K562 (cell line): Measurements from ENCODE around the gene EXOC4. TPM values are rescaled to one million over a fixed set of nuclear protein-coding genes. Genes with fewer than 3 reads are reported as not detected.
A peak's percentile ranks its signal among the peaks of the same experiment; 100 is the strongest.

Experiments
- ATAC-seq: fragments of 200-7000 bp; cut with Tn5 transposase; 3 replicates; pipeline ENCODE4 v1.9.1; 2020; ENCODE audit warnings: moderate library complexity
- BruUV-seq: library from RNA; stranded (reverse); fragments of 400-500 nt; replicated peaks from 2 replicates; lab custom pipeline; 2021; lab: Mats Ljungman, UMichigan
- CTCF ChIA-PET: fragments of 300-600 bp; formaldehyde crosslinking; extraction: SDS; loops from one replicate; lab custom pipeline; 2021; ENCODE audit warnings: low intra/inter-chr PET ratio; lab: Yijun Ruan, JAX
- POLR2A ChIA-PET: fragments of 300-600, 350-650 bp; sonication (Branson Sonifier 250); formaldehyde crosslinking; extraction: SDS; loops from one replicate; lab custom pipeline; 2021; ENCODE audit warnings: antibody characterized with exemption, inconsistent platforms; lab: Yijun Ruan, JAX
- DNase-seq, 4 experiments: peaks; one replicate each; pipeline versions ENCODE4 v3.0.0 to v3.0.0-alpha.2; 2011 to 2018; ENCODE audit warnings: low spot score in 3 of 4, mixed read lengths in 3 of 4; ENCODE audit errors: extremely low read depth in 1 of 4
- FAIRE-seq: peaks from 2 replicates; lab custom pipeline; 2011; peaks lifted over from hg19 to GRCh38; lab: Jason Lieb, UNC
- H2AFZ ChIP-seq: 2 replicates; pipeline ENCODE4 v1.6.0; 2011; ENCODE audit warnings: low read depth, low read length, control low read depth, inconsistent platforms
- H3K27ac ChIP-seq: fragments of 200-600 bp; 3 replicates; pipeline ENCODE4 v1.8.0; 2011; ENCODE audit warnings: low read depth, mild to moderate bottlenecking, control low read depth, inconsistent platforms, low read length, moderate library complexity, mixed read lengths; ENCODE audit errors: extremely low read depth
- H3K27me3 ChIP-seq, 2 experiments: fragments of 300-600 bp in 1 of 2; 2 replicates in 1 of 2; 3 replicates in 1 of 2; pipeline versions ENCODE4 v1.6.0 to v1.8.0; 2011; ENCODE audit warnings: inconsistent platforms in 2 of 2, low read length in 2 of 2, mild to moderate bottlenecking in 1 of 2, mixed read lengths in 1 of 2, moderate library complexity in 1 of 2; ENCODE audit not compliant: control insufficient read depth in 2 of 2, insufficient read depth in 2 of 2
- H3K36me3 ChIP-seq: fragments of 300-600 bp; 3 replicates; pipeline ENCODE4 v1.8.0; 2011; ENCODE audit warnings: mild to moderate bottlenecking, low read length, inconsistent platforms; ENCODE audit not compliant: control insufficient read depth, insufficient read depth
- H3K4me1 ChIP-seq, 2 experiments: fragments of 200-600 bp in 1 of 2; replicated peaks in 1 of 2; 2 replicates in 1 of 2; 3 replicates in 1 of 2; pipeline versions ENCODE4 v1.5.1 to v1.8.0; 2011; ENCODE audit warnings: inconsistent platforms in 2 of 2, low read length in 2 of 2, mild to moderate bottlenecking in 1 of 2, mixed read lengths in 1 of 2, moderate library complexity in 1 of 2; ENCODE audit not compliant: control insufficient read depth in 2 of 2, insufficient read depth in 2 of 2
- H3K4me2 ChIP-seq: 2 replicates; pipeline ENCODE4 v1.6.1; 2011; ENCODE audit warnings: low read length, control low read depth, inconsistent platforms, mixed read lengths; ENCODE audit not compliant: insufficient read depth
- H3K4me3 ChIP-seq: fragments of 200-600 bp; sonication (generic), shearing (Covaris generic); 2 replicates; pipeline ENCODE4 v1.5.1; 2016; ENCODE audit warnings: control low read depth, inconsistent platforms
- H3K79me2 ChIP-seq: fragments of 200-600 bp; 3 replicates; pipeline ENCODE4 v1.8.0; 2011; ENCODE audit warnings: low read length, inconsistent platforms; ENCODE audit not compliant: control insufficient read depth, insufficient read depth
- H3K9ac ChIP-seq, 2 experiments: 2 replicates each; pipeline versions ENCODE4 v1.6.0 to v1.6.1; 2011; ENCODE audit warnings: low read depth in 2 of 2, low read length in 2 of 2, control low read depth in 1 of 2, inconsistent platforms in 1 of 2, mild to moderate bottlenecking in 1 of 2, mixed read lengths in 1 of 2; ENCODE audit not compliant: insufficient read depth in 1 of 2
- H3K9me1 ChIP-seq: one replicate; pipeline ENCODE4 v1.6.0; 2011; ENCODE audit warnings: inconsistent platforms, mild to moderate bottlenecking, low read length, moderate library complexity; ENCODE audit not compliant: control insufficient read depth, insufficient read depth
- H3K9me3 ChIP-seq: replicated peaks from 2 replicates; pipeline ENCODE4 v1.5.1; 2011; ENCODE audit warnings: low read depth, low read length, inconsistent platforms; ENCODE audit not compliant: control insufficient read depth, insufficient read depth
- H4K20me1 ChIP-seq: replicated peaks from 2 replicates; pipeline ENCODE4 v1.6.1; 2011; ENCODE audit warnings: low read length, inconsistent platforms, mixed read lengths; ENCODE audit not compliant: control insufficient read depth, insufficient read depth
- ATF3 ChIP-seq, 2 experiments: fragments of 450-650 bp in 1 of 2; sonication (generic) in 1 of 2; formaldehyde crosslinking in 1 of 2; IDR thresholded peaks in 1 of 2; conservative IDR thresholded peaks in 1 of 2; 2 replicates each; pipeline versions ENCODE4 v1.6.1 to v1.8.1; 2016 to 2023; ENCODE audit warnings: mild to moderate bottlenecking in 2 of 2, moderate library complexity in 2 of 2, inconsistent platforms in 1 of 2, missing genetic modification reagents in 1 of 2
- C11orf30 ChIP-seq: fragments of 450-650 bp; IDR thresholded peaks from 2 replicates; pipeline ENCODE4 v1.6.1; 2016; ENCODE audit warnings: low read depth, mild to moderate bottlenecking
- CBX1 ChIP-seq: sonication (generic); IDR thresholded peaks from 2 replicates; pipeline ENCODE4 v1.6.1; 2016; ENCODE audit warnings: antibody characterized with exemption, low read depth, mild to moderate bottlenecking
- CEBPB ChIP-seq: fragments of 450-650 bp; IDR thresholded peaks from 2 replicates; pipeline ENCODE4 v1.6.1; 2016; ENCODE audit warnings: missing genetic modification characterization, missing compliant biosample characterization
- FOXK2 ChIP-seq, 2 experiments: fragments of 450-650 bp; IDR thresholded peaks in 1 of 2; conservative IDR thresholded peaks in 1 of 2; 2 replicates each; pipeline ENCODE4 v1.6.1; 2016; ENCODE audit warnings: low read depth in 2 of 2, mild to moderate bottlenecking in 1 of 2
- JUND ChIP-seq, 2 experiments: IDR thresholded peaks; 2 replicates in 1 of 2; 3 replicates in 1 of 2; pipeline ENCODE4 v1.6.1; 2011; ENCODE audit warnings: borderline replicate concordance in 2 of 2, low read depth in 2 of 2, low read length in 2 of 2, improper control_type of control experiment in 1 of 2, missing biosample characterization in 1 of 2, missing genetic modification characterization in 1 of 2, missing genetic modification reagents in 1 of 2
- KAT8 ChIP-seq: fragments of 450-650 bp; IDR thresholded peaks from 2 replicates; pipeline ENCODE4 v1.6.1; 2016; ENCODE audit warnings: low read depth, mild to moderate bottlenecking
- KLF13 ChIP-seq: fragments of 450-650 bp; IDR thresholded peaks from 2 replicates; pipeline ENCODE4 v1.6.1; 2016; ENCODE audit warnings: missing genetic modification characterization, low read depth, mild to moderate bottlenecking, missing compliant biosample characterization, moderate library complexity, borderline replicate concordance
- MAFF ChIP-seq: IDR thresholded peaks from 2 replicates; pipeline ENCODE4 v1.6.1; 2012; ENCODE audit warnings: low read length, improper control_type of control experiment
- MBD2 ChIP-seq: sonication (generic); IDR thresholded peaks from 2 replicates; pipeline ENCODE4 v1.6.1; 2016; ENCODE audit warnings: low read depth, borderline replicate concordance
- NCOA1 ChIP-seq: fragments of 450-650 bp; IDR thresholded peaks from 2 replicates; pipeline ENCODE4 v1.6.1; 2016; ENCODE audit warnings: low read depth
- NFE2 ChIP-seq: IDR thresholded peaks from 2 replicates; pipeline ENCODE4 v1.6.1; 2014; ENCODE audit warnings: antibody characterized with exemption, low read depth
- NR1H2 ChIP-seq: sonication (generic); formaldehyde crosslinking; IDR thresholded peaks from 2 replicates; pipeline ENCODE4 v1.4.0; 2020; ENCODE audit warnings: mild to moderate bottlenecking, missing genetic modification reagents
- POLR2G ChIP-seq: fragments of 200-400 bp; formaldehyde crosslinking; IDR thresholded peaks from 2 replicates; pipeline ENCODE4 v1.6.1; 2017; ENCODE audit warnings: low read depth, mild to moderate bottlenecking, antibody characterized with exemption, low read length, moderate library complexity
- RBM39 ChIP-seq: fragments of 200-400 bp; formaldehyde crosslinking; optimal IDR thresholded peaks from 2 replicates; pipeline ENCODE3; 2018; ENCODE audit warnings: low read depth, low read length
- SMARCA4 ChIP-seq: fragments of 450-650 bp; IDR thresholded peaks from 2 replicates; pipeline ENCODE4 v1.6.1; 2016
- ZNF23 ChIP-seq: fragments of 250-450 bp; sonication (Bioruptor Pico); IDR thresholded peaks from 2 replicates; pipeline ENCODE4 v1.4.0; 2020; ENCODE audit warnings: mild to moderate bottlenecking
- ZNF263 ChIP-seq: sonication (generic); formaldehyde crosslinking; IDR thresholded peaks from 2 replicates; pipeline ENCODE4 v1.8.0; 2022; ENCODE audit warnings: mild to moderate bottlenecking, missing genetic modification reagents, borderline replicate concordance
- ZNF316 ChIP-seq: fragments of 450-650 bp; IDR thresholded peaks from 2 replicates; pipeline ENCODE4 v1.6.1; 2016
- WGBS: fragments of 100-300 bp; shearing (Covaris generic); methylation state at CpG from one replicate; pipeline ENCODE4 v1.1.6; 2016; ENCODE audit warnings: low coverage, mixed read lengths; ENCODE audit not compliant: insufficient coverage; ENCODE audit errors: missing lambda C conversion rate; 5-methylcytosine and 5-hydroxymethylcytosine counted together
- in situ Hi-C: fragments of 300-500 bp; cut with MboI; formaldehyde crosslinking; loops from 4 replicates; pipeline ENCODE4 v1.15.0; 2018; ENCODE audit warnings: inconsistent platforms, mixed read lengths
- intact Hi-C: fragments of 100-400 bp; cut with micrococcal nuclease; formaldehyde crosslinking; loops from 2 replicates; pipeline ENCODE4 v1.14.2; 2022
- polyA plus RNA-seq, 8 experiments: library from polyadenylated mRNA; depleted of rRNA in 4 of 8; stranded (reverse) in 5 of 8; unstranded in 3 of 8; fragments of >200 nt; fragmentation: Nextera tagmentation in 2 of 8; fragmentation: Illumina TruSeq in 1 of 8; extraction: Ambion mirVana in 2 of 8; extraction: Trizol in 1 of 8; gene quantifications; 2 replicates each; pipeline versions ENCODE4 v1.2.1 to v1.2.3, GENCODE V29; 2011 to 2014; ENCODE audit warnings: inconsistent platforms in 1 of 8, missing spikeins in 1 of 8
- total RNA-seq, 7 experiments: library from RNA; depleted of rRNA in 6 of 7; stranded (reverse); fragments of >200 nt in 6 of 7; fragmentation: Illumina TruSeq in 2 of 7; extraction: Trizol in 2 of 7; gene quantifications; 2 replicates each; pipeline versions ENCODE4 v1.2.1 to v1.2.3, GENCODE V29; 2011 to 2021; ENCODE audit warnings: low replicate concordance in 1 of 7
- TF ChIP-seq, protein P1 (sequence below): fragments of 250-450 bp; sonication (Bioruptor Pico); IDR thresholded peaks from 2 replicates; pipeline ENCODE4 v1.8.0; 2022; ENCODE audit warnings: inconsistent platforms

EXOC4 gene
- total and polyA plus RNA-seq, 9 of the 15 experiments (the other 6 are each of a cell fraction or from before 2014, with no cell fraction given), result 18.5 to 73.1 (median 46.6) TPM

- WGBS, result 17% methylated on average over 2 of the region's 2 CpGs
- BruUV-seq, result no TSS peak
- CTCF ChIA-PET, result no interaction called here
- POLR2A ChIA-PET, result interaction anchor here (1.2 kb wide), 1 partner anchor 17 kb away, joined by 3 read pairs; no protein-coding TSS in a partner anchor
- H3K9ac ChIP-seq, result no peak overlapping the region
- no peak overlapping the region for H3K4me2 ChIP-seq
- H3K9me3 ChIP-seq, result no peaks in the 10 kb centered on the region
- H3K27ac ChIP-seq, result no peak overlapping the region
- no peaks in the 10 kb centered on the region for H4K20me1 ChIP-seq
- no peak overlapping the region for H2AFZ ChIP-seq
- in situ Hi-C loops (no loop called here), intact Hi-C loops (no loop called here)
- no peak overlapping the region for H3K4me3 ChIP-seq
- ATAC-seq (no peak), FAIRE-seq (no peak), DNase-seq (peak in 1 of 4 experiments; percentile 30)
- peaks cover 0 to 9% of the 10 kb centered on the region in 2 experiments; a peak in 2 of 5 replicates for H3K4me1 ChIP-seq
- no peaks in the 10 kb centered on the region for H3K36me3 ChIP-seq
- H3K79me2 ChIP-seq, result no peaks in the 10 kb centered on the region
- H3K9me1 ChIP-seq, result no peaks in the 10 kb centered on the region
- H3K27me3 ChIP-seq, result no peaks in the 10 kb centered on the region
- TF ChIP-seq, protein P1, sequence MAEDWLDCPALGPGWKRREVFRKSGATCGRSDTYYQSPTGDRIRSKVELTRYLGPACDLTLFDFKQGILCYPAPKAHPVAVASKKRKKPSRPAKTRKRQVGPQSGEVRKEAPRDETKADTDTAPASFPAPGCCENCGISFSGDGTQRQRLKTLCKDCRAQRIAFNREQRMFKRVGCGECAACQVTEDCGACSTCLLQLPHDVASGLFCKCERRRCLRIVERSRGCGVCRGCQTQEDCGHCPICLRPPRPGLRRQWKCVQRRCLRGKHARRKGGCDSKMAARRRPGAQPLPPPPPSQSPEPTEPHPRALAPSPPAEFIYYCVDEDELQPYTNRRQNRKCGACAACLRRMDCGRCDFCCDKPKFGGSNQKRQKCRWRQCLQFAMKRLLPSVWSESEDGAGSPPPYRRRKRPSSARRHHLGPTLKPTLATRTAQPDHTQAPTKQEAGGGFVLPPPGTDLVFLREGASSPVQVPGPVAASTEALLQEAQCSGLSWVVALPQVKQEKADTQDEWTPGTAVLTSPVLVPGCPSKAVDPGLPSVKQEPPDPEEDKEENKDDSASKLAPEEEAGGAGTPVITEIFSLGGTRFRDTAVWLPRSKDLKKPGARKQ (CRISPR knock-in tag), result no peak
- TF ChIP-seq CEBPB (tag) (no peak), JUND (IDR thresholded peaks at IDR 0.05; ENCODE audit: borderline replicate concordance, low read depth, low read length) (peak; percentile 33; the same call in 1 of the 2 replicates), JUND (tag; IDR thresholded peaks at IDR 0.05; ENCODE audit: borderline replicate concordance, low read depth, low read length) (0 out of 3 replicates have a peak, but pooled peaks have one; percentile 17), RBM39 (no peak), FOXK2 (conservative IDR thresholded peaks at IDR 0.05 in 1 of 2, IDR thresholded peaks at IDR 0.05 in 1 of 2; ENCODE audit: low read depth in 2 of 2) (no peak), SMARCA4 (no peak), MAFF (peak; percentile 81), NFE2 (peak; percentile 59), ZNF316 (peak; percentile 98), KLF13 (tag) (no peak), ZNF23 (CRISPR knock-in tag) (no peak), C11orf30 (peak; percentile 96), ATF3 (IDR thresholded peaks at IDR 0.05) (peak; percentile 48; the same call in 1 of the 2 replicates), ATF3 (CRISPR knock-in tag; conservative IDR thresholded peaks at IDR 0.05) (no peak), NCOA1 (no peak), KAT8 (no peak), MBD2 (no peak), ZNF263 (no peak), NR1H2 (CRISPR knock-in tag) (no peak), POLR2G (no peak), CBX1 (no peak)
These were observed 791.8 kb downstream of the EXOC4 start for GRCh38 chr7:134044682-134045081.
